Nucleus accumbens (tissue), 56 donors: ENCODE measurements around the gene SDK1.

ENCODE experiments used
- DNase-seq, 56 donors: peaks; one replicate each; lab custom pipeline; 2025; lab: John Stamatoyannopoulos, UW

SDK1 gene

DNA sequence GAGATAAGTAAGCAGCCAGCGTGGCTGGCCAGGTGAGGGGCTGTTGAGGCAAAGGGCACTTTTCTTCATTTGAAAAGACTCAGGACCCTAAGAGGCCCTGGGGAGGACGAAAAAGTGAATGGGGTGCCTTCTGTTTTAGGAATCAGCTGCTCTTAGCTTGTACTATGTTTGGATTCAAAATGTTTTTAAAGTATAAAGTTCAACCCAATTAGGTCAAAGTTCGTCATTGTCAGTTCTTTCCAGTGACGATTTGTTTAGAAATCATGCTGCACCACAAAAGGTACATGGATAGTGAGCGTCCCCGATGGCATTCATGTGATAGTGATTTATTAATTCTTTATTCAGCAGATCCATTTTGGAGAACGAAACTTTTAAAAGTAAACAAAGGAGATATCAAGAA, 338.2 kb downstream of the SDK1 start:
- no peak for DNase-seq

DNA sequence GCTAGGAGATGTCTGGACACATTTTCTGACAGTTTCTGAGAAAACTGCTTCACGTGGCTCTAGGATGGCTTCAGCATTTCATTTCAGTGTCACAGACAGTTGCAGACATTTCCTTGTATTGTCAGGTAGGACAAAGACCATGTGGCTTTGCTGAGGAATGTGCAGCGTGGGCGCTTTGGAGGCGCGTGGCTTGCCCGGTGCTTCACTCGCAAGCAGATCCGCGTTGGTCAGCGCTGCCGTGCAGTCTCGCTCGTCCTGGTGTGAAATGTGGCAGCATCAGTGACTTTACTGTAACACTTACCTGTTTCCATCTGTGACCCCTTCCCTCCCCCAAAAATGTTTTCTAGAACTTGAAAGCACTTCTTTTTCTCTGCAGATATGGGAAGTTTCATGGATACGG, 340.5 kb downstream of the SDK1 start:
- DNase-seq, result no peak

DNA sequence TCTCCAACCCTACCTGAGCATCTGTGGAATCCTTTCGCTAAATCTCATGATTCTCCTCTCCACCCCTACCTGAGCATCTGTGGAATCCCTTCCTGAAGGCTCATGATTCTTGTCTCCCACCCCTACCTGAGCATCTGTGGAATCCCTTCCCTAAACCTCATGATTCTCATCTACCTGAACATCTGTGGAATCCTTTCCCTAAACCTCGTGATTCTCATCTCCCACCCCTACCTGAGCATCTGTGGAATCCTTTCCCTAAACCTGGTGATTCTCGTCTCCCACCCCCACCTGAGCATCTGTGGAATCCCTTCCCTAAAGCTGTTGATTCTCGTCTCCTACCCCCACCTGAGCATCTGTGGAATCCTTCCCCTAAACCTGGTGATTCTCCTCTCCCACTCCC, 342.0 kb downstream of the SDK1 start:
- no peak for DNase-seq

DNA sequence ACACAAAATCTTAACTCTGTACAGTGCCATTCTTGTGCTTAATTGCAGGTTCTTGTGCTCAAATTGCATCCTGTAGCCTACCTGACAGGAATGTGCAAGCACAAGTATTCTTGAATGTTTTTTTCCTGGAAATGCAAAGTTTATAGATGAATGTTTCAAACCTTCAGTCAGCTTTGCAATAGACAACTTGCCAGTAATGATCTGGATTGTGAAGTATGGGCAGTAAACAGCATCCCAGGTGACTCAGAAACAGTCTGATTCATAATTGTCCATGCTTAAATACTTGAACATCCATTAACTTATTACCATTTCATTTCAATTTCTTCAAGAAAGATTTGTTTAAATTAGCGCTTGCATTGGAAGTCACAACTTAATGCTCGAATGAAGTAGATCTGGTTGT, 347.2 kb downstream of the SDK1 start:
- no peak for DNase-seq

DNA sequence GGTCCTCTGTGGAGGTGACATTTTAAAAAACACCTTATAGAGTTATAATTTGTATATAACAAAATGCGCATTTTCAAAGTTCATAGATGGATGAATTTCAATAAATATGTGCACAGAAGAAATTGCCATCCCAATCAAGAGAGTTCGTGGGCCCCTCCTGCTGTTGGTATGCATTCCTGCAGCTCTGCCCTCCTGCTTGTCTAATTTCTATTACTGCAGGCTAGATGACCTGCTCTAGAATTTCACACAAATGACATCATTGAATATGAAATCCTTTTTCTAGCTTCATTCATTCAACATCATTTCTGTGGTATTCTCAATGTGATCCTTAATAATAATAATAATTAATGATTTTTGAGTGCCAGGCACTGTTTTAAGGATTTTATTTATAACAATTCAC, 348.2 kb downstream of the SDK1 start:
- DNase-seq, result no peak

DNA sequence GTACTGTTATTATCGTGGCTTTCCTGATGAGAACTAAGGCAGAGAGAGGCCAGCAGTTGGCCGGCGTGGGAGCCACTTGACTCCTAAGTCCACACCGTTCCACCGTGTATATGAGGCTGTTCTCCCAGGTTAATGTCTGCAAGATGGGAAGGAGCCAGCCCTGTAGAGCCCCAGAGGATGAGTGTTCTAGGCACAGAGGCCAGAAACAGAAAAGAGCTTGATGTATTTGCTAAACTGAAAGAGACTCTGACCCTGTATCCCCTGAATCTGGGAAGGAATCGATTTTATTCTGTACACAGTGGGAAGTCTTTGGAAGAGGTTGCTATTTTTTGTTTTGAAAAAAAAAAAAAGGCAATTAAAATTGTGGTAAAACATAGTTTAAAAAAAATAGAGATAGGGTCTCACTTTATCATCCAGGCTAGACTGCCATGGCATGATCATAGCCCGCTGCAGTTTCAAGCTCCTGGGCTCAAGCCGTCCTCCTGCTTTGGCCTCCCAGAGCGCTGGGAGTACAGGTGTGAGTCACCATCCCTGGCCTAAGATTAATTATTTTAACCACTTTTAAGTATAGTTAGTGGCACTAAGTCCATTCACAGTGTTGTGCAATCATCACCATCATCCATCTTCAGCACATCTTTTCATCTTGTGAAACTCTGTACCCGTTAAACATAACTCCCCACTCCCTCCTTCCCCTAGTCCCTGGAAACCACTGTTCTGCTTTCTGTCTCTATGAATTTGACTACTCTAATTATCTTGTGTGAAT, 348.8 kb downstream of the SDK1 start:
- DNase-seq, result no peak

DNA sequence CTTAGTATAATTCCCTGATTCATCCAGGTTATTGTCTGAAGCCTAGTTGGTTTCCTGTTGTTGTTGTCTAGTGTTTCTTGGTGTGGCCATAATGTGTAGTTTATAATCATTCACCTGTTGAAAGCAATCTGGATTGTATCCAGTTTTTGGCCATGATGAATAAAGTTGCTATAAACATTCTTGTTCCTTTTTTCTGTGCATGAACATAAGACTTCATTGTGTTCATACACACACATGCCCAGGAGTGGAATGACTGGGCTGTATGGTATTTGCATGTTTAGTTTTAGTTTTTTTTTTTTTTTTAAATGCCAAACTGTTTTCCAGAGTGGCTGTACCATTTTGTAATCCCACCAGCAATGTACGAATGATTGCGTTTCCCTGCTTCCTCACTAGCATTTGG, 349.8 kb downstream of the SDK1 start:
- no peak for DNase-seq

DNA sequence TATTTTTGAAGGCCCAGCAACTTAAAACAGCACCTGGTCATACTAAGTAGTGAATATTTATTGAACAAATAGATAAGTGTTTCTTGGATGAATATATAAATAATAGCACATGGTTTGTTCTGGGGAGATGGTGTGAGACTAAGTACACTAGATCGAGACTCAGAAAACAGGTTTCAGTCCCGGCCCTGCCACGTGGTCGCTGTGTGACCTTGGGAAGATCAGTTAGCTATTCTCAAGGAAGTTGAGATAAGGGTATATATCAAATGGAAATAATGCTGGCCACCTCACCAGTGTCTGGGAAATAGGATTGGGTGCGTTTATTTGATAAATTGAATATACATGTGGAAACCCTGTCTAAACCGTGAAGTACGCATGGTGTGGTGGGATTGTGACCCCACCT, 354.6 kb downstream of the SDK1 start:
- DNase-seq, result no peak

DNA sequence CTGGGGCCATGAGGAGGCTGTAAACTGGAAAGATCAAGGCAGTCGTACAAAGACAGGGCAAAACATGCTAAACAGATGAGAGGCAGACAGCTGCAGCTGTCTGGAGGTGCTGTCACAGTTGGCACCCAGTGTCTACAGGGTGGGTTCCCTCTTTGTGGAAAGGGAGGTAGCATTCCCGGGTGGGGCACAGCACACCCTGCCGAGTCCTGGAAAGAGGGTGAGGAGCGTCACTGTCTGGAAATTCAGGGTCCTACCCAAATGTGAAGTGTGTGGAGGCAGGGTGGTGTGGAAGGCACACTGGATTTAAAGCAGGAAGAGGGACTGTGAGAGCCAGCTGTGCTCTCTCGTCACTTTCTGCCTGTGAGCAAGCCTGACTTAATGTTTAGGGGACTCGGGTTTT, 356.2 kb downstream of the SDK1 start:
- no peak for DNase-seq

DNA sequence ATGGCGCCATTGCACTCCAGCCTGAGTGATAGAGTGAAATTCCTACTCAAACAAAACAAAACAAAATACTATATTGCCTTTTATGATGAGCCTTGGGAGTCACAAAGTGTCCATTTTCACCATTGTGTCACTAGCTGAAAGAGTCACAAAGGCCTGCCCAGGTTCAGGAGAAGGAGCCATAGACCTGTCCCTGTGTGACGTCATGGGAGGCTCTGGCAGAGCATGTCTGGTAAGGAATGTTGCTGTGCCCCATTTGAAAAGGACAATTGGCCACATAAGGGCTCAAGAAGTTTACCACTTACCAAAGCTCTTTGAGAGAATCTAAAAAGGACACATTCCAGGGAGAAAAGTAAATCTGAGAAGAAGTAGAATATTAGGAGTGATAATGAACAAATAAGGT, 367.7 kb downstream of the SDK1 start:
- no peak for DNase-seq

DNA sequence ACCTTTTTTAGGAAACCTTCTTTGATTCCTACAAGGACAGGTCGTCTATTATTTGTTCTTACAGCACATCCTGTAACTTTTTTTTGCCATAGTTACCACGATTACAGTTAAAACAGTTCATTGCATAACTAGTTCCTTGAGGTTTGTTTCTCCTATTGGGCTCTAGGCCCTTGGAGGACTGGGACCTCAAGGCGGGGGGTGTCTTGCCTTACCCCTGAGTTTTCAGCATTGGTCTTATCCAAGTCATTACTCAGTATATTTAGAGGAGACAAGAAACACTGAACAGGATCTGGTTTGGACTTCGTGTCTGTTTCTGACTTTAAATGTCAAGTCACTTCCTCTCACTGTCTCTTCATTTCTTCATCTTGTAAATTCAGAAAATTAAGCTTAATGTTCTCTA, 369.8 kb downstream of the SDK1 start:
- DNase-seq, result no peak

DNA sequence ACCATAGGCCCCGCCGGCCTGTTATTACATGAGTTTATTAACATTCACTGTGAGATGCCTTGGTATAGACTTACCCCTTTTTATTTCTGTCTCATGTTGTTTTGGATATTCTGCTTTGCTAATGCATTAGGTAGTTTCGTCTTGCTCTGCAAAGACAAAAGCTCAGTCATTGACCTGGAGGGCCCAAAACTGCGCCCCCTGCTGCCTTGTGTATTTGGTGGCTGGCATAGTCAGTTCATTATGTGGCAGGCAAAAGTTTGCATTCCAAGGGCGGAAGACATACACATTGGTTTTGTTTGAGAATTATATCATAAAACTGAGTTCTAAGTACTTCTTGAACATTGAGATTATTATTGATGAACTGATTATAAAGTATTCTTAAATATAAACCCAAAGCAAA, 372.5 kb downstream of the SDK1 start:
- DNase-seq, result peak in 11 of 56 donors; percentile 2 to 30 (median 9)

DNA sequence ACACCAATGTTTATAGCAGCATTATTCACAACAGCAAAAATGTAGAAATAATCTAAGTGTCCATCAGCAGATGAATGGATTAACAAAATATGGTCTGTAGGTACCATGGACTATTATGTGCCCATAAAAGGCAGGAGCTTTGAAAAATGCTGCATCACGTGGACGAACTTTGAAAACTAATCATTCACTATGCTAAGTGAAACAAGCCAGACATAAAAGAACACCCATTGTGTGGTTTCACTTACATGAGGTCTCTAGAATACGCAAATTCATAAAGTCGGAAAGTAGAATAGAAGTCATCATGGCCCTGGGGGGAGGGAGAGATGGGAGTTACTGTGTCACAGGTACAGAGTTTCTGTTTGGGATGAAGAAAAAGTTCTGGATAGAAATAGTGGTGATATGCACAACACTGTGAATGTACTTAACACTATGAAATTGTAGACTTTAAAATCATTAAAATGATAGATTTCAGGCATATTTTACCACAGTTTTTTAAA, 377.3 kb downstream of the SDK1 start:
- no peak for DNase-seq

DNA sequence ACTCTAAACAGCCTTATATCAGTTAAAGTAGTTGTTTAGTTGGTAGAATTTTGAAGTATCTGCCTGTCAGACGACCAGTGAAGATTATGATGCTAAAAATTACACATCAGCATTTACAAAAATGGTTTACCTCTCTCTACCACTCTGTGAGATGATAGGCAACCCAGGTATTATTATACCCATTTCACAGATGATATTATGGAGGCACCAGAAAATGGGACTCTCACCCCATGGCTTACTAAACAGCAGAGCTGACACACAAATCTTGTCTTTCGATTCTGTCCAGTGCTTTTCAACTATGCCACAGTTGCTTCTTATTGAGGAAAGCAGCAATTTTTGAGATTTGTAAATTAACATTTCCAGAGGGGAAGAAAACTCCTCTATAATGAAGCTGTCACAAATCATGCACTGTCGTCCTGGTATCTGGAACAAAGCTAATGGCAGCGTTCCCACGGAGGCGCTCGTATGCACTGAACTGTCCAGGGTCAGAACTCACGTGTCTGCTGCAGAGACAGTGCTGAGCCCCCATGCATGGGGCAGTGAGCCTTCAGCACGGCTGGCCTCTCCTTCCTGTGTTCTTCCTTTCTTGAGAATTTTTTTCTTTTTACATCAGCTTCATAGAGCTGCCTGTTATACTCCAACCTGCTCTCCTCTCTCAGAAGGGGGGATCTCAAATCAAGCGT, 381.1 kb downstream of the SDK1 start:
- peak in 3 of 56 donors; percentile 1 to 15 (median 11) for DNase-seq

DNA sequence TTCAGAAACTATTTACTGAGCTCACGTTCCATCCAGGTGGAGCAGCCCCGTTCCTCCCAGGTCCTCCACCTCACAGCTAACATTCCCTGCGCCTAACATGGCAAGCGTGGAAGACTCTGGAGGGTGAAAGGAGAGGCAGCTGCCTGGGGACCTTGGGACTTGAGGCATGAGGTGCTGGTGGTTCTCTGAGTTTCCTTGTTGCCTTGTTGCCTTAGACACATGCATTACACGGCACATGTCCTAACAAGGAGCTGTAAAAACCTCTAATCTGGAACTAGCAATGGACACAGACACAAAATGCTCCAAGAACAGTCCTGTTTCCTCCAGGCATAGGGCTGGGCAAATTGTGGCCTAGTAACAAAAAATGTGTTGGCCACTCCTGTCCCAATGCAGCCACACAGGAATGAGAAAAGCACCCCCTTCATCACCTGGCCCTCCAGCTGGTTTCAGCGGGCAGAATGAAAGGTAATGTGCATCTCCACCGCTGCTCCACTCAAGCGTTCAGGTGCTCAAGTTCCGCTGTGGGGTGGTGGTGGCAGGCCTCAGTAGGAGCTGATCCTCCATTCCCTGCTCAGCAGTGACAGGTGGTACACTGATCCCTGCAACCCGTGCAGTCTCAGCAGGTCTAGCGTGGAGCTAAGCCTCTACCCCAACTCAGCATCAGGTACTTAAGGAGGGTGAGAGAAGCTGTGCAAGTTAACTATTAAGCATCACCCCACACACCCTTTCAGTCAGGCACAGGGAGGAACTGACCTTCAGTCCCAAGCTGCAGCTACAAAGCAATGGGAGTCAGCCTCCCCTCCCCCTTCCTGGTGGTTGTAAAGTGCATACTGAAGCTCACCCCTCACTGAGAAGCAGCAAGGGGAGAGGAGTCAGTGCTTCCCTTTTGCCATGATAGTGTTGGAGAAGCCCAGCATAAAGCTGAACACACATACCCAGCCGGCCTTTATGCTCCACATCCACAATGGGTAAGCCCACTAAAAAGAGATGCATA, 382.8 kb downstream of the SDK1 start:
- DNase-seq, result no peak

DNA sequence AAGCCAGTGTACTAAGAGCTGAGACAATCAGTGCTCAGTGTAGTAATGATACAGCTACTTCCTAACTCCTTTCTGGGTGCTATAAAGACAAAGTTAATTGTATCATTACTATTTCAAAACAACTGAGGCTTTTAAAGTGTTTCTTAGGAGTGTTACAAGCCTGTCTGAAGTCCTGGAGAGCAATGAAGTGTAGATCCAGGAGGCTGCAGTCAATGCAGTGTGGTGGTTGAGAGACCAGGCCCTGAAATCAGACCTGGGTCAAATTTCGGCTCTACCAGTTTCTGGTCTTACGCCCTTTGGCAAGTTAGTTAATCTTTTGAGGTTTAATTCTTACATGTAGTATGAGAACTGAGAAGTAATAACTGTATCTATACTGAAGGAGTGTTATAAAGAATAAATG, 387.0 kb downstream of the SDK1 start:
- no peak for DNase-seq

DNA sequence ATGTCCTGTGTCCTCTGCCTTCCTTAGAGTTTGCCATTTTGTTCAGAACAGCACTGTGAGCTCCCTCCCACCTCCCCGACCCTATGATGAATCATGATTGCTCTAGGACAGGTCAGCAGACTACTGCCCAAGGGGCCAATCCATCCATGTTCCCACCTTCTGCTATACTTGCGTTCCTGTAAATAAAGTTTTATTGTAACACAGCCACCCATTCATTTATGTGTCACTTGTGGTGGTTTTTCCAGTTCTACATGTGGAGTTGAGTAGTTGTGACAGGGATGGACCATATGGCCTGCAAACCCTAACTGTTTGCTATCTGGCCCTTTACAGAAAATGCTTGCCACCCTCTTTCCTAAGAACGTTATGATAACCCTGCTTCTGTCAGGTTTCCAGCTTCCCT, 387.8 kb downstream of the SDK1 start:
- DNase-seq, result no peak

DNA sequence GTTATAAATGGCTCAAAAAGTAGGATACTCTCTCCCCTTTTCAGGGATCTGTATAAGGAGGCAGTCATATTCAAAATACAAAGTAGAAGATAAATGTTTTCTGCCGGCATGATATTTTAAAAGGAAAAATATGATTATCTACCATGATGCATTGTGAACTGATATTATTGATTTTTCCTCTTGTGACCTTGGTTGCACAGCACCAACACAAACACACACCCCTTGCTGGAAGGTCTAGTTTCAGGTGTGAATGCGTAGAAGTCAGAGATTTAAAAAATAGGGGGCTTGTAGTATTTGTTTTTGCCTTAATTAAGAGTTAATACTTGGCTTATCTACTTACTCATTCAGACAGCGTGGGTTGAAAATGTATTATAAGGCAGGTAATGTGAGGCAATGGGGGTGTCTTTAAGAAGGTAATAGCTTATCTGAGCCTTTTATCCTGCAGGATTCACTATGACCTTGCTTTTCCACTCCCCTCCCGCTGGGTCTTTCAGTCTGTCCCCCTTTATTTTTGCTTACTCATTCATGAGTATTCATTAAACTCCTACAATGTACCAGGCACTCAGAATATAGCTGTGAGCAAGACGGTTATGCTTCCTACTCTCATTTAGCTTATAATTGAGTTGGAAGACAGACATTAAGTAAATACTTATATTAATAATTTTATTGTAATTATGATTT, 390.6 kb downstream of the SDK1 start:
- no peak for DNase-seq

DNA sequence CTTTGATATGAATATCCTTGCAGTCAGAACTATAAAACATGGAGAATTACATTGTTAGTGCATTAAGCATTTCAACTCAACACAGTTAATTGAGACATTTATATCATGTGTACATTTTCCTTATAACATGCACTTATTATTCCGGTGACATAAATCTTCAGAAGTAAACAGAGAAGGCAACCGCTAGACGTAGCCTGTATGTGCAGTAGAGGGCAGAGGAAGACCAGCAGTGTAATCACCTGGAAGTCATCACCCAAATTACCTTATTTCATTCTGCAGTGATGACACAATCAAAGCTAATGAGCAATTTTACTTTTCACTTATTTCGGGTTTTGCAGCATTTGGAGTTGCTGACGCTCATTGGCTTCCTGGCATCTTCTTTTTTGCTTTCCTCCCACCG, 394.6 kb downstream of the SDK1 start:
- DNase-seq, result peak in 2 of 56 donors; percentile 4 to 8

DNA sequence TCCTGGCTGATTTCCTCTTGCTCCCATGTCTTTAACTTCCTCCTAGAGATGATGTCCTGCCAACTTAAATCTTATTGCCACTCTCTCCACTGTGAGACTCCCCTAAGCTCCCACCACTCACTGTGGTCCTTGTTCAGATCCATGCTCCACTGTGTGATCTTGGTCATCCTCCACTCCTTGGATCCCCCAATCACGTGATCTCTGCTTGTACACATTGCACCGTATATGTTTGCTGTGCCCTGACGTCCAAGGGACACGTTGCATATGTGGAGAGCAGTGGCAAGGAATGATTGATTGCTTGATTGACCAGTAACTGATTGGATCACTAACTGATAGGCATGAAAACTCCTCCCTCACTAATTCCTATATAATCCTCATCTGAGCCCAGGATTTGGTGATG, 395.1 kb downstream of the SDK1 start:
- no peak for DNase-seq
